CD14-positive monocyte (primary cell): Measurements from ENCODE around the gene ALKBH8. TPM values are rescaled to one million over a fixed set of nuclear protein-coding genes. Genes with fewer than 3 reads are reported as not detected.

ENCODE experiments used
- DNase-seq, 3 donors: peaks; one replicate each; pipeline ENCODE4 v3.0.0-alpha.2; 2011 to 2022
- H2AFZ ChIP-seq: 2 replicates; pipeline ENCODE4 v1.6.0; 2012; ENCODE audit warnings: mild to moderate bottlenecking, low read depth, low read length, inconsistent platforms; ENCODE audit not compliant: insufficient read depth, poor library complexity, severe bottlenecking
- H3K27ac ChIP-seq, 2 donors: 1 replicate in 1 of 2; 2 replicates in 1 of 2; pipeline ENCODE4 v1.5.1; 2012 to 2013; ENCODE audit warnings: low read length in 2 of 2, control low read depth in 1 of 2, inconsistent platforms in 1 of 2, low read depth in 1 of 2, mild to moderate bottlenecking in 1 of 2
- H3K27me3 ChIP-seq, 2 donors: one replicate each; pipeline versions ENCODE4 v1.6.0 to v1.6.1; 2011 to 2013; ENCODE audit warnings: low read length in 2 of 2; ENCODE audit not compliant: control insufficient read depth in 2 of 2, insufficient read depth in 2 of 2
- H3K36me3 ChIP-seq, 2 donors: replicated peaks in 1 of 2; 1 replicate in 1 of 2; 2 replicates in 1 of 2; pipeline versions ENCODE4 v1.5.1 to v1.6.1; 2012 to 2013; ENCODE audit warnings: low read length in 2 of 2, control low read depth in 1 of 2, inconsistent platforms in 1 of 2, mild to moderate bottlenecking in 1 of 2; ENCODE audit not compliant: insufficient read depth in 2 of 2, control insufficient read depth in 1 of 2
- H3K4me1 ChIP-seq, 2 donors: 1 replicate in 1 of 2; 2 replicates in 1 of 2; pipeline versions ENCODE4 v1.5.1 to v1.6.1; 2012 to 2013; ENCODE audit warnings: low read length in 2 of 2, control low read depth in 1 of 2, inconsistent platforms in 1 of 2, mild to moderate bottlenecking in 1 of 2, moderate library complexity in 1 of 2; ENCODE audit not compliant: insufficient read depth in 2 of 2, control insufficient read depth in 1 of 2
- H3K4me2 ChIP-seq: replicated peaks from 2 replicates; pipeline ENCODE3; 2012; ENCODE audit warnings: low read length, moderate library complexity, mild to moderate bottlenecking; ENCODE audit not compliant: poor library complexity, severe bottlenecking; ENCODE audit errors: extremely low read depth
- H3K4me3 ChIP-seq, 3 experiments: fragments of 200-600 bp in 1 of 3; sonication (generic) in 1 of 3; replicated peaks in 1 of 3; 1 replicate in 2 of 3; 2 replicates in 1 of 3; pipeline ENCODE4 v1.5.1; 2011 to 2013; ENCODE audit warnings: low read length in 3 of 3, mild to moderate bottlenecking in 3 of 3, control low read depth in 2 of 3, low read depth in 2 of 3, inconsistent platforms in 1 of 3, moderate library complexity in 1 of 3
- H3K79me2 ChIP-seq: 2 replicates; pipeline ENCODE4 v1.6.0; 2012; ENCODE audit warnings: mild to moderate bottlenecking, control low read depth, inconsistent platforms, low read length, moderate library complexity; ENCODE audit not compliant: insufficient read depth
- H3K9ac ChIP-seq: 2 replicates; pipeline ENCODE4 v1.6.0; 2017; ENCODE audit warnings: low read length, mild to moderate bottlenecking; ENCODE audit not compliant: insufficient read depth, poor library complexity, severe bottlenecking
- H3K9me3 ChIP-seq, 2 donors: replicated peaks in 1 of 2; 1 replicate in 1 of 2; 2 replicates in 1 of 2; pipeline versions ENCODE4 v1.5.1 to v1.6.1; 2012 to 2013; ENCODE audit warnings: low read length in 2 of 2, control low read depth in 1 of 2; ENCODE audit not compliant: control insufficient read depth in 1 of 2, insufficient read depth in 1 of 2
- H4K20me1 ChIP-seq: 2 replicates; pipeline ENCODE4 v1.6.0; 2012; ENCODE audit warnings: mild to moderate bottlenecking, low read length, control low read depth, moderate library complexity; ENCODE audit not compliant: insufficient read depth
- H3K27ac Mint-ChIP-seq, 7 donors: one replicate each; pipeline ENCODE4 v1.8.0; 2020; ENCODE audit warnings: mild to moderate bottlenecking in 7 of 7, mixed read lengths in 7 of 7, moderate library complexity in 6 of 7, inconsistent platforms in 2 of 7
- H3K27me3 Mint-ChIP-seq, 3 donors: one replicate each; pipeline ENCODE4 v1.8.0; 2021 to 2022; ENCODE audit warnings: low read depth in 3 of 3, mild to moderate bottlenecking in 3 of 3, mixed read lengths in 3 of 3, moderate library complexity in 3 of 3, inconsistent platforms in 1 of 3
- H3K36me3 Mint-ChIP-seq, 2 donors: one replicate each; pipeline ENCODE4 v1.8.0; 2020; ENCODE audit warnings: mixed read lengths in 2 of 2, inconsistent platforms in 1 of 2, mild to moderate bottlenecking in 1 of 2
- H3K4me1 Mint-ChIP-seq: one replicate; pipeline ENCODE4 v1.8.0; 2020; ENCODE audit warnings: mild to moderate bottlenecking, mixed read lengths
- H3K4me3 Mint-ChIP-seq, 2 donors: one replicate each; pipeline ENCODE4 v1.8.0; 2020; ENCODE audit warnings: mild to moderate bottlenecking in 2 of 2, mixed read lengths in 2 of 2, moderate library complexity in 1 of 2
- H3K9me3 Mint-ChIP-seq, 7 donors: one replicate each; pipeline ENCODE4 v1.8.0; 2020 to 2022; ENCODE audit warnings: mixed read lengths in 7 of 7, mild to moderate bottlenecking in 6 of 7, moderate library complexity in 6 of 7, inconsistent platforms in 2 of 7
- WGBS: methylation state at CpG from one replicate; pipeline ENCODE4 v1.1.5; 2013; ENCODE audit warnings: missing lambda C conversion rate; ENCODE audit not compliant: insufficient coverage; 5-methylcytosine and 5-hydroxymethylcytosine counted together
- intact Hi-C, 2 donors: fragments of 100-400 bp; cut with micrococcal nuclease; formaldehyde crosslinking; loops; one replicate each; pipeline versions ENCODE4 v1.15.0 to v1.15.1; 2023
- polyA plus RNA-seq, 3 donors: library from polyadenylated mRNA; depleted of rRNA in 1 of 3; unstranded in 2 of 3; stranded (reverse) in 1 of 3; fragments of 300-500 nt in 2 of 3; fragments of >200 nt in 1 of 3; fragmentation: Illumina TruSeq in 2 of 3; gene quantifications; 1 replicate in 2 of 3; 2 replicates in 1 of 3; pipeline ENCODE4 v1.2.3, GENCODE V29; 2012 to 2021
- TF ChIP-seq, protein P1 (sequence below): fragments of 200-600 bp; IDR thresholded peaks from one replicate; pipeline ENCODE4 v1.8.0; 2022; ENCODE audit warnings: antibody characterized with exemption, mild to moderate bottlenecking

Gene ALKBH8
- polyA plus RNA-seq, 3 donors, result 0.83 to 2.6 (median 1.8) TPM

GRCh38 chr11:107496011-107496410 lies 69.5 kb downstream of the ALKBH8 start:
- Histone ChIP-seq H3K9ac (no peak overlapping the region), H4K20me1 (no peaks in the 10 kb centered on the region), H3K36me3 (no peaks in the 10 kb centered on the region), H3K27ac (no peak overlapping the region), H3K4me2 (no peak overlapping the region), H3K27me3 (no peaks in the 10 kb centered on the region), H2AFZ (no peak overlapping the region), H3K4me1 (no peaks in the 10 kb centered on the region), H3K9me3 (no peaks in the 10 kb centered on the region), H3K4me3 (no peak overlapping the region), H3K79me2 (no peaks in the 10 kb centered on the region)
- H3K4me1 Mint-ChIP-seq, result no peaks in the 10 kb centered on the region
- DNase-seq, result no peak
- 86% methylated on average over 3 of the region's 4 CpGs for WGBS
- intact Hi-C loops, result no loop called here
- H3K4me3 Mint-ChIP-seq, result no peak overlapping the region
- H3K36me3 Mint-ChIP-seq, result no peaks in the 10 kb centered on the region
- TF ChIP-seq, protein P1, sequence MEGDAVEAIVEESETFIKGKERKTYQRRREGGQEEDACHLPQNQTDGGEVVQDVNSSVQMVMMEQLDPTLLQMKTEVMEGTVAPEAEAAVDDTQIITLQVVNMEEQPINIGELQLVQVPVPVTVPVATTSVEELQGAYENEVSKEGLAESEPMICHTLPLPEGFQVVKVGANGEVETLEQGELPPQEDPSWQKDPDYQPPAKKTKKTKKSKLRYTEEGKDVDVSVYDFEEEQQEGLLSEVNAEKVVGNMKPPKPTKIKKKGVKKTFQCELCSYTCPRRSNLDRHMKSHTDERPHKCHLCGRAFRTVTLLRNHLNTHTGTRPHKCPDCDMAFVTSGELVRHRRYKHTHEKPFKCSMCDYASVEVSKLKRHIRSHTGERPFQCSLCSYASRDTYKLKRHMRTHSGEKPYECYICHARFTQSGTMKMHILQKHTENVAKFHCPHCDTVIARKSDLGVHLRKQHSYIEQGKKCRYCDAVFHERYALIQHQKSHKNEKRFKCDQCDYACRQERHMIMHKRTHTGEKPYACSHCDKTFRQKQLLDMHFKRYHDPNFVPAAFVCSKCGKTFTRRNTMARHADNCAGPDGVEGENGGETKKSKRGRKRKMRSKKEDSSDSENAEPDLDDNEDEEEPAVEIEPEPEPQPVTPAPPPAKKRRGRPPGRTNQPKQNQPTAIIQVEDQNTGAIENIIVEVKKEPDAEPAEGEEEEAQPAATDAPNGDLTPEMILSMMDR, result no peak
- H3K27me3 Mint-ChIP-seq, result peaks cover 0 to 4% (median 0%) of the 10 kb centered on the region in 3 donors
- H3K9me3 Mint-ChIP-seq, result peaks cover 3 to 10% (median 9%) of the 10 kb centered on the region in 7 donors
- no peak overlapping the region for H3K27ac Mint-ChIP-seq

GRCh38 chr11:107494055-107494454 lies 71.5 kb downstream of the ALKBH8 start:
- H3K4me1 ChIP-seq, result no peaks in the 10 kb centered on the region
- no peaks in the 10 kb centered on the region for H3K36me3 Mint-ChIP-seq
- no peaks in the 10 kb centered on the region for H3K9me3 ChIP-seq
- no CpG with 5 or more reads among the region's 1 CpG for WGBS
- intact Hi-C loops, result no loop called here
- H3K4me3 Mint-ChIP-seq, result no peak overlapping the region
- H3K4me1 Mint-ChIP-seq, result no peaks in the 10 kb centered on the region
- no peak overlapping the region for H3K4me3 ChIP-seq
- no peak overlapping the region for H3K4me2 ChIP-seq
- no peak overlapping the region for H2AFZ ChIP-seq
- no peak overlapping the region for H3K27ac ChIP-seq
- H3K27me3 ChIP-seq, result no peaks in the 10 kb centered on the region
- H3K9ac ChIP-seq, result no peak overlapping the region
- H3K27ac Mint-ChIP-seq, result no peak overlapping the region
- H4K20me1 ChIP-seq, result no peaks in the 10 kb centered on the region
- no peaks in the 10 kb centered on the region for H3K36me3 ChIP-seq
- TF ChIP-seq, protein P1, result no peak
- H3K9me3 Mint-ChIP-seq, result peaks cover 3 to 10% (median 9%) of the 10 kb centered on the region in 7 donors
- peaks cover 0 to 4% (median 3%) of the 10 kb centered on the region in 3 donors for H3K27me3 Mint-ChIP-seq
- H3K79me2 ChIP-seq, result no peaks in the 10 kb centered on the region
- DNase-seq, result no peak
